ENCODE measurements around the gene SIT1.

GRCh38 chr9:35603986-35604577 is 46.6 kb downstream of the SIT1 start:
- TF ChIP-seq, protein P1, sequence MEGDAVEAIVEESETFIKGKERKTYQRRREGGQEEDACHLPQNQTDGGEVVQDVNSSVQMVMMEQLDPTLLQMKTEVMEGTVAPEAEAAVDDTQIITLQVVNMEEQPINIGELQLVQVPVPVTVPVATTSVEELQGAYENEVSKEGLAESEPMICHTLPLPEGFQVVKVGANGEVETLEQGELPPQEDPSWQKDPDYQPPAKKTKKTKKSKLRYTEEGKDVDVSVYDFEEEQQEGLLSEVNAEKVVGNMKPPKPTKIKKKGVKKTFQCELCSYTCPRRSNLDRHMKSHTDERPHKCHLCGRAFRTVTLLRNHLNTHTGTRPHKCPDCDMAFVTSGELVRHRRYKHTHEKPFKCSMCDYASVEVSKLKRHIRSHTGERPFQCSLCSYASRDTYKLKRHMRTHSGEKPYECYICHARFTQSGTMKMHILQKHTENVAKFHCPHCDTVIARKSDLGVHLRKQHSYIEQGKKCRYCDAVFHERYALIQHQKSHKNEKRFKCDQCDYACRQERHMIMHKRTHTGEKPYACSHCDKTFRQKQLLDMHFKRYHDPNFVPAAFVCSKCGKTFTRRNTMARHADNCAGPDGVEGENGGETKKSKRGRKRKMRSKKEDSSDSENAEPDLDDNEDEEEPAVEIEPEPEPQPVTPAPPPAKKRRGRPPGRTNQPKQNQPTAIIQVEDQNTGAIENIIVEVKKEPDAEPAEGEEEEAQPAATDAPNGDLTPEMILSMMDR (IDR thresholded peaks at IDR 0.05) = peak; percentile 95 to 99 (median 98)
- TF ChIP-seq POLR2A (IDR thresholded peaks at IDR 0.05) = peak in 2 of 4 donors; percentile 72 to 78
